OCI-LY7 (cell line): ENCODE measurements around the gene PPP1R37. TPM values are rescaled to one million over a fixed set of nuclear protein-coding genes. Genes with fewer than 3 reads are reported as not detected.

Experiments
- BruUV-seq: library from RNA; stranded (reverse); fragments of 400-500 nt; replicated peaks from 2 replicates; lab custom pipeline; 2021; lab: Mats Ljungman, UMichigan
- CTCF ChIA-PET: fragments of 300-600 bp; sonication (Branson Sonifier 250); formaldehyde crosslinking; loops from one replicate; lab custom pipeline; 2022; ENCODE audit warnings: antibody characterized with exemption; ENCODE audit not compliant: unreplicated experiment; lab: Charles Lee
- POLR2A ChIA-PET: fragments of 300-600 bp; sonication (Branson Sonifier 250); formaldehyde crosslinking; loops from one replicate; lab custom pipeline; 2022; ENCODE audit warnings: antibody characterized with exemption; lab: Charles Lee
- DNase-seq: peaks from one replicate; pipeline ENCODE4 v3.0.0-alpha.2; 2015; ENCODE audit warnings: low spot score
- H2AFZ ChIP-seq: fragments of 200-600 bp; sonication (generic), shearing (Covaris generic); 2 replicates; pipeline ENCODE4 v1.6.1; 2014; ENCODE audit warnings: mild to moderate bottlenecking, antibody characterized with exemption, low read length, moderate library complexity
- H3K27ac ChIP-seq: fragments of 200-600 bp; sonication (generic); 2 replicates; pipeline ENCODE4 v1.5.1; 2014; ENCODE audit warnings: mixed run types, low read depth, mild to moderate bottlenecking, moderate library complexity, low read length, inconsistent platforms; ENCODE audit not compliant: poor library complexity, severe bottlenecking
- H3K36me3 ChIP-seq: fragments of 200-600 bp; sonication (generic); 2 replicates; pipeline ENCODE4 v1.6.1; 2014; ENCODE audit warnings: mild to moderate bottlenecking, antibody characterized with exemption, low read length, moderate library complexity, mixed read lengths; ENCODE audit not compliant: insufficient read depth
- H3K4me1 ChIP-seq: fragments of 200-600 bp; sonication (generic); 2 replicates; pipeline ENCODE4 v1.5.1; 2014; ENCODE audit warnings: mild to moderate bottlenecking, low read length; ENCODE audit not compliant: insufficient read depth, poor library complexity, severe bottlenecking
- H3K4me2 ChIP-seq: fragments of 200-600 bp; sonication (generic); 2 replicates; pipeline ENCODE4 v1.6.1; 2014; ENCODE audit warnings: mild to moderate bottlenecking, low read length
- H3K4me3 ChIP-seq: fragments of 200-600 bp; sonication (generic); 2 replicates; pipeline ENCODE4 v1.5.1; 2014; ENCODE audit warnings: mild to moderate bottlenecking, low read depth, low read length; ENCODE audit not compliant: poor library complexity, severe bottlenecking
- H3K79me2 ChIP-seq: fragments of 200-600 bp; sonication (generic); 2 replicates; pipeline ENCODE4 v1.6.1; 2016; ENCODE audit warnings: low read depth, mild to moderate bottlenecking, low read length, moderate library complexity, mixed read lengths; ENCODE audit not compliant: insufficient read depth
- H3K9me2 ChIP-seq: fragments of 200-600 bp; sonication (generic); 2 replicates; pipeline ENCODE4 v1.6.1; 2016; ENCODE audit warnings: mild to moderate bottlenecking, low read length, mixed read lengths; ENCODE audit not compliant: insufficient read depth
- H3K9me3 ChIP-seq: fragments of 200-600 bp; sonication (generic); 2 replicates; pipeline ENCODE4 v1.6.1; 2014; ENCODE audit warnings: mild to moderate bottlenecking, mixed run types, low read length, mixed read lengths
- H4K20me1 ChIP-seq: fragments of 200-600 bp; sonication (generic); 2 replicates; pipeline ENCODE4 v1.6.1; 2014; ENCODE audit warnings: mild to moderate bottlenecking, antibody characterized with exemption, low read length, moderate library complexity, mixed read lengths; ENCODE audit not compliant: insufficient read depth
- EZH2phosphoT487 ChIP-seq: fragments of 200-600 bp; sonication (generic); IDR thresholded peaks from 2 replicates; pipeline ENCODE4 v1.6.1; 2018; ENCODE audit warnings: low read depth, borderline replicate concordance, mild to moderate bottlenecking, mixed run types, antibody characterized with exemption, low read length, moderate library complexity, mixed read lengths
- intact Hi-C: fragments of 100-400 bp; cut with micrococcal nuclease; formaldehyde crosslinking; loops from one replicate; pipeline ENCODE4 v1.10.0; 2022; ENCODE audit not compliant: unreplicated experiment
- total RNA-seq, 2 experiments: library from RNA; depleted of rRNA in 1 of 2; stranded (reverse); fragments of >200 nt in 1 of 2; shearing (Covaris generic) in 1 of 2; gene quantifications; 2 replicates each; pipeline ENCODE4 v1.2.3, GENCODE V29; 2014 to 2022
- TF ChIP-seq, protein P1 (sequence below): fragments of 200-600 bp; sonication (generic); conservative IDR thresholded peaks from 2 replicates; pipeline ENCODE4 v1.5.1; 2014; ENCODE audit warnings: mild to moderate bottlenecking, antibody characterized with exemption, low read length, moderate library complexity, mixed read lengths

PPP1R37 gene
- total RNA-seq, 2 experiments from 2014 or later = 24.7 to 48.6 TPM

DNA sequence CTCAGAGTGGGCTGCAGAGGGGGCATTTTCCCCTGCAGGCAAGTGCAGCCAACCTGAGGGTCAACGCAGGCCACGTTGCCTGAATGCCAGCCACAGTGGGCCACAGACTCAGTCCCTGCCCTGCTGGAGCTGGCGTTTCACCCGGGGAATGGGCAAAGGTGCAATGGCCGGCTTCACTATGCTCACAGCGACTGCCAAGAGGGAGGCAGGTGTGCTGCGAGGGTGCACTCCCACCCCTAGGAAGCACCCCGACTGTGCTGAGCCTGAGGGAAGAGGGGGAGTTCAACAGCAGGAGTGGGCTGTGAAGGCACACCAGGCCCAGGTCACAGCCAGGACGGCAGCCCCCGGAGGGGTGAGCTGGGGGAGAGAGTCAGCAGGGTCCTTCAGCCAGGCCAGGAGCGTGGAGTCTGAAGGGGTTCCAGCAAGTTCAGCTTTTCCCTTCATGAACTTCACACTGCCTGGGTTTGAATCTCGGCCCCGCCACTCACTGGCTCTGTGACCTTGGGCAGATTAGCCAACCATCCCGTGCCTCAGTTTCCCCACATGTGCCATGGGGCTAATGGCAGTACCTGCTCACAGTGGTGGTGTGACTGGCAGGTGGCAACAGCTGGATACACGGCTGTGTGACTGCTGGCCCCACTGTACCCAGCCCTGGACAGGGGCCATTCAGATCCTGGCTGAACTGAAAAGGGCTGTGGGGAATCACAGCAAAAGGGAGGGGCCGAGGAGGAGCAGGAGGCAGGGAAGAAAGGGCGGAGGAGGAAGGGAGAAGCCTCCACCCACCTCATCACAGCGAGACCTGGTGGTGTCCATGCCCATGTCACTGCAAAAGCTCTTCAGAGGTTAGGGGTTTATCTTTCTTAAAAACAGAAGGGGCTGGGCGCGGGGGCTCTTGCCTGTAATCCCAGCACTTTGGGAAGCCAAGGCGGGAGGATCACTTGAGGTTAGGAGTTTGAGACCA, 77.4 kb downstream of the PPP1R37 start:
- no peak for DNase-seq
- no peak overlapping the region for H3K27ac ChIP-seq
- H2AFZ ChIP-seq = no peak overlapping the region
- H3K4me3 ChIP-seq = no peak overlapping the region
- H3K9me3 ChIP-seq = no peaks in the 10 kb centered on the region
- H3K79me2 ChIP-seq = no peaks in the 10 kb centered on the region
- TF ChIP-seq EZH2phosphoT487 = no peak
- TF ChIP-seq, protein P1, sequence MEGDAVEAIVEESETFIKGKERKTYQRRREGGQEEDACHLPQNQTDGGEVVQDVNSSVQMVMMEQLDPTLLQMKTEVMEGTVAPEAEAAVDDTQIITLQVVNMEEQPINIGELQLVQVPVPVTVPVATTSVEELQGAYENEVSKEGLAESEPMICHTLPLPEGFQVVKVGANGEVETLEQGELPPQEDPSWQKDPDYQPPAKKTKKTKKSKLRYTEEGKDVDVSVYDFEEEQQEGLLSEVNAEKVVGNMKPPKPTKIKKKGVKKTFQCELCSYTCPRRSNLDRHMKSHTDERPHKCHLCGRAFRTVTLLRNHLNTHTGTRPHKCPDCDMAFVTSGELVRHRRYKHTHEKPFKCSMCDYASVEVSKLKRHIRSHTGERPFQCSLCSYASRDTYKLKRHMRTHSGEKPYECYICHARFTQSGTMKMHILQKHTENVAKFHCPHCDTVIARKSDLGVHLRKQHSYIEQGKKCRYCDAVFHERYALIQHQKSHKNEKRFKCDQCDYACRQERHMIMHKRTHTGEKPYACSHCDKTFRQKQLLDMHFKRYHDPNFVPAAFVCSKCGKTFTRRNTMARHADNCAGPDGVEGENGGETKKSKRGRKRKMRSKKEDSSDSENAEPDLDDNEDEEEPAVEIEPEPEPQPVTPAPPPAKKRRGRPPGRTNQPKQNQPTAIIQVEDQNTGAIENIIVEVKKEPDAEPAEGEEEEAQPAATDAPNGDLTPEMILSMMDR = no peak
- ChIA-PET CTCF (no interaction called here), POLR2A (no interaction called here)
- no peaks in the 10 kb centered on the region for H3K9me2 ChIP-seq
- H3K36me3 ChIP-seq = no peaks in the 10 kb centered on the region
- peaks cover 13% of the 10 kb centered on the region for H3K4me1 ChIP-seq
- intact Hi-C loops = no loop called here
- H3K4me2 ChIP-seq = no peak overlapping the region
- no peaks in the 10 kb centered on the region for H4K20me1 ChIP-seq
- BruUV-seq = no TSS peak

DNA sequence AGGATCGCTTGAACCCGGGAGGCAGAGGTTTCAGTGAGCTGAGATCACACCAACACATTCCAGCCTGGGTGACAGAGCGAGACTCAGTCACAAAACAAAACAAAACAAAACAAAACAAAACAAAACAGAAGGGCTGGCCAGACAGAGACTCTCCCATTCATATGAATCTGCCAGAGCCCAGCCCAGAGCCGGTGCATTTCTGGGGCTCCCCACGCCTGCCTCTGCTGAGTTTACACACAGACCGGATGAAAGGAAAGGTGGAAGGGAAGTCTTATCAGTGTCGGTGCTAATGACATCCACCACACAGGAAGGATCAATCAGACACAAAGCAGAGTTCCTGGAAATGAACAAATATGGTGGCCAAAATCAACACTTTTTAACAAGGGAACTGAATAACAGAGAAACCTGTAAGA, 78.2 kb downstream of the PPP1R37 start:
- Histone ChIP-seq H3K79me2 (no peaks in the 10 kb centered on the region), H3K9me3 (no peaks in the 10 kb centered on the region), H3K9me2 (no peaks in the 10 kb centered on the region), H4K20me1 (no peaks in the 10 kb centered on the region), H3K27ac (no peak overlapping the region), H3K4me2 (no peak overlapping the region), H3K4me1 (peaks cover 13% of the 10 kb centered on the region), H2AFZ (no peak overlapping the region), H3K4me3 (no peak overlapping the region), H3K36me3 (no peaks in the 10 kb centered on the region)
- ChIA-PET CTCF (no interaction called here), POLR2A (no interaction called here)
- no TSS peak for BruUV-seq
- TF ChIP-seq, protein P1 = no peak
- TF ChIP-seq EZH2phosphoT487 = no peak
- intact Hi-C loops = no loop called here
- no peak for DNase-seq

DNA sequence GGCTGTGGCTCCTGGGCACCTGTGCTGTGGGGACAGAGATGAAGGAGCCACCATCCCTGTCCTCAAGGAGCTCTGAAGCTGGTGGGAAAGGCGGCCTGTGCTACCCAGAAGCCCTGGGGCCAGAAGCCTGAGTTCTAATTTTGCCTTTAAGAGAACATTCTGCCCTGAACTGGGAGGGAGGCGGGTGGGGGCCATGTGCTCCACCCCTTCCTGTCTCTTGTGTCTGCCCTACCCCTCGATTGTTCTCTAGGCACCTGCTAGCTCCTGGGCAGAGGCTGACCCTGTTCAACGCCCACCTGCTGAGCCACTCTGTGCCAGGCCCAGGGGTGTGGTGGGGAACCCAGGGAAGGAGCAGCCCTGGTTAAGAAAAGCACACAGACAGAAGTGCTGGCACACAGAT, 79.2 kb downstream of the PPP1R37 start:
- H3K27ac ChIP-seq = no peak overlapping the region
- BruUV-seq = no TSS peak
- H3K4me3 ChIP-seq = no peak overlapping the region

More for the DNA sequence above, 79.2 kb downstream of the PPP1R37 start:
- no peaks in the 10 kb centered on the region for H4K20me1 ChIP-seq
- POLR2A ChIA-PET = no interaction called here
- peak; percentile 29 for DNase-seq
- H3K36me3 ChIP-seq = no peaks in the 10 kb centered on the region
- TF ChIP-seq, protein P1 = no peak
- no peak for TF ChIP-seq EZH2phosphoT487
- H3K4me1 ChIP-seq = peaks cover 22% of the 10 kb centered on the region
- CTCF ChIA-PET = no interaction called here
- no peaks in the 10 kb centered on the region for H3K9me3 ChIP-seq
- intact Hi-C loops = no loop called here
- H3K9me2 ChIP-seq = no peaks in the 10 kb centered on the region
- H3K79me2 ChIP-seq = 0 out of 2 replicates have a peak, but pooled peaks cover under 1% of the 10 kb centered on the region
- H2AFZ ChIP-seq = no peak overlapping the region
- peak overlapping the region; percentile 34; the same call in 1 of the 2 replicates for H3K4me2 ChIP-seq
